GM19452 (cell line): Measurements from ENCODE around the gene RGL1.
A peak's percentile ranks its signal among the peaks of the same experiment; 100 is the strongest.

Experiments
- ATAC-seq: cut with Tn5 transposase; IDR thresholded peaks from one replicate; pipeline ENCODE4 v1.9.1; 2021; ENCODE audit not compliant: unreplicated experiment

Gene RGL1

DNA sequence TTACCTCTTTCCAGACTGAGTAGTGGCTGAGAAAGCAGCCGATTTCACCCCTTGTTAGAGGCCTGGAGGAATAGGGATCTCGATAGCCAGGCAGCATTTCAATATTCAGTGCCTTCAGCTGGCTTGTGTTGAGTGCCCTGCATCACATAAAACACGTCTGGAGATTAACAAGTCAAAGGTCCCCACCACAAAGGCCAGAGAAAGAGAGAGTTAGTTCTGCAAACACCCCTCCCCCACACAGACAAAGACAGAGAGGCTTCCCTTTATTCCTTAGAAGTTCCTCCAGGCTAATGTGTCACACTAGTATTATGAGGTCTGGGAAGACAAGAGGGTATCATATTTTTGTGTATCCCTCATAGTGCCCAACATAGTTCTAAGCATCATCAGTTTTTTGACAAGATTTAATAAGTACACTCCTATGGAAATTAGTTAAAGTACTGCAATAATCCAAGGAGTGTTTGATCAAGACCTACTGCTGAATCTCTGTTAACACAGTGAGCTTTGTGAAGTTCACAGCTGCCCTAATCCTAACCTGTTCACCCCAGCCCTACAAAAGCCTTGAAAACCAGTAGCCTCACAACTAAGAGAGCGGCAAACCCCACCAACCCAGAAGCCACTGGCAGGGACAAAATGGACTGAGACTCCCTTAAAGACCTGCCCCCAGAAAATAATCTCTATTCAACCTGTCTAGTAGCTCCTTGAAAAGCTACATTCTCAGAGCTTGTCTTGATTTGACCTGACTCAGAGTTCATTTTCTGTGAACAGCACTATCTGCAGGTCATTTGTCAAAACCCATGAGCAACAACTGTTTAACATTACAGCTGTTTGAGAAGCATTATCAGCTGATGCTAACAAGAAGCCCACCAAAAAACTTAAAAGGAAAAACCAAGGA, 140.8 kb downstream of the RGL1 start:
- ATAC-seq, result no peak

DNA sequence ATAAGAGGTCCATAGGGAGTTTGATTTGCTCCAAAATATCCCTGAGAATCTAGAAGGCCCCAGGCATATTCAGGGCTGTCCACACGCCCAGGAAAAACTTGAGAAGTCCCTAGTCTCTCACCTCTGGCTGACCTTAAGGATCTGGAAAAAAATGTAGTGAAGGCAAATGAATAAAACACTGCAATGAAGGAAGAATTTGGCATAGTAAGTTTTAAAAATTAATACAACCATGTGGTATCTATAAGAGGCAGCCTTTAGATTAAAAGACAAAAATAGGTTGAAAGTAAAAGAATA, 141.3 kb downstream of the RGL1 start:
- ATAC-seq, result no peak

DNA sequence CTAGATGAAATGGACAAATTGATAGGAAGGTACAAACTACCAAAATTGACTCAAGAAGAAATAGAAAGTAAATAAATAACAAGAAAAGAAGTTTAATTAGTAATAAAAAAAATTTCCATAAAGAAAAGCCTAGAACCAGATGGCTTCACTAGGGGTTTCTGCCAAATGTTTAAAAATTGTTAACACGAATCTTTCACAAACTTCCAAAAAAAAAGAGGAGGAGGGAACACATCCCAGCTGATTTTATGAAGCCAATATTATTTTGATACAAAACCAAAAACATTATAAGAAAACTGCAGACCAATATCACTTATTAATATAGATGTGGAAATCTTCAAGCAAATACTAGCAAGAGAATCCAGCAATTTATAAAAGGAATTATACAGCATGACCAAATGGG, 143.1 kb downstream of the RGL1 start:
- no peak for ATAC-seq

DNA sequence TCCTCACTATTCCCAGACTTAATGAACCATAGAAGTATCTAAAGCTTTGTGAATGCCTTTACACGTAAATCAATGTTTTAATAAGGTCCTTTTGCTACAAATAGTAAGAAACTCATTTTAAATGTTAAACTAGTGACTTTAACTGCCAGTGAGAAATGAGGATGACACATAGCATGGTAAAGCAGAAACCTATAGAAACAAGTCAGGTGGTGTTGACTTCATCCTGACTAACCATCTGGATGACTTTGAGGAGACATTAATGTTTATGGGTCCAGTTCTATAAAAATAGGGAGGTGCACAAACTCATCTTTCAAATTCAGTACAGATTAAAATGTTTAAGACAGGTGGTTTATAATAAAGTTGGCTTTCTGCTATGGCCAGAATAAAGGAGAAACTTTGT, 147.2 kb downstream of the RGL1 start:
- ATAC-seq, result no peak

GRCh38 chr1:183953031-183953430, 148.1 kb downstream of the RGL1 start:
- ATAC-seq, result no peak

GRCh38 chr1:183954496-183954895, 149.6 kb downstream of the RGL1 start:
- ATAC-seq, result no peak

GRCh38 chr1:183956559-183957188, 151.8 kb downstream of the RGL1 start:
- ATAC-seq, result peak; percentile 100

GRCh38 chr1:183957216-183957830, 152.4 kb downstream of the RGL1 start:
- no peak for ATAC-seq

GRCh38 chr1:183958958-183959357, 154.0 kb downstream of the RGL1 start:
- ATAC-seq, result no peak

DNA sequence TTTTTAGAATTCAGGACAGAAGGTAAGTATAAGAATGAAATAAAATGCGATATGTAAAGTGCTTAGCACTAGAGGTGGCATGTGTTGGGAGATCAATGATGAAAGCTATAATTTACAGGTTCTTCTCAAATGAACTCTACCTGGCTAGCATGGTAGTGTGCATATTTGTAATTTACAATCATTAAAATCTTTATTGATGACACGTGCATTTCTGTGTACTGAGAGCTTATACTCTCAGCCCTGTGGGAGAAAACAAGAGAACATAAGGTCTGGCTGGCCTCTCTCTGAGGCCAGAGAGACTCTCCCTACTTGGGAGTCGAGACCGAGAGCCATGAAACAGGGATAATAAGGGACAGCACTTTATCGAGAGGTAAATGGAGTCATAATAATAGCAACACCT, 156.2 kb downstream of the RGL1 start:
- no peak for ATAC-seq

DNA sequence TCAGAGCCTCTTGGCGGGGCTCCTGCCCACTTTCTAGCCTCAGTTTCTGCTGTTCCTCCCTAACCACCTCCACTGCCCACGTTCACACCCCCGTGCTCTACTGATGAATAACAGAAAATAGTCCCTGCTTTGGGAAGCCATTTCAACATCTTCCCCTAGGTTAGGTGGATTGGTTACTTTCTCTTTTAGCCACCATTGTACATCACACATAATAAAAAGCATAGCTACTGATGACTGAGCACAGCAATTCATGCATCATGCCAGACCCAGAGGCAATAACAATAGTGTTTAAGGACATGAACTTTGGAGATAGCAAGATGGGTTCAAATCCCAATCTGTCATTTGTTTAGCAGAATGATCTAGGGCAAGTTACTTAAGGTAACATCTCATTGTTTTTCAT, 158.0 kb downstream of the RGL1 start:
- no peak for ATAC-seq

- ATAC-seq, result no peak
Measured at GRCh38 chr1:183965726-183966125, 160.8 kb downstream of the RGL1 start.

GRCh38 chr1:183966487-183966886, 161.6 kb downstream of the RGL1 start:
- ATAC-seq, result no peak

DNA sequence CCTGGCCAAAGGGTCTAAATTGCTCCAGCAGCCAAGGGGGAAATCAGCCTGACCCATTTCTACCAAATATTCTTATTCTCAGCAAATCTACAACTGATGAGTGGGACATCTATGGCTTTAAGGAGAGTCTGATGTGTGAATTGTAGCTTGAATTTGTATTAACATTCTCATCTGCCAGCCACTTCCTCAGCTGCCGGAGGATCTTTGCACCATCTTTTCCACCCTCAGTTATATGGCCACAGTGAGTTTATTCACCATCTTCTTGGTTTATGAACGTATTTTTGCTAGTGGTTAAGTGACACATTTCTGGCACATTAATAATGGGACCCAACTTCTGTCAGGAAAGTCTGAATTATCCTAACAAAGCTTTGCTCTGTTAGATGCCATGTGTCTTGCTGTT, 163.0 kb downstream of the RGL1 start:
- ATAC-seq, result no peak

- ATAC-seq, result no peak
Measured at GRCh38 chr1:183968386-183968785, 163.5 kb downstream of the RGL1 start.

- ATAC-seq, result no peak
Measured at GRCh38 chr1:183970516-183971300, 165.8 kb downstream of the RGL1 start.

- no peak for ATAC-seq
Measured at GRCh38 chr1:183975651-183976050, 170.7 kb downstream of the RGL1 start.

DNA sequence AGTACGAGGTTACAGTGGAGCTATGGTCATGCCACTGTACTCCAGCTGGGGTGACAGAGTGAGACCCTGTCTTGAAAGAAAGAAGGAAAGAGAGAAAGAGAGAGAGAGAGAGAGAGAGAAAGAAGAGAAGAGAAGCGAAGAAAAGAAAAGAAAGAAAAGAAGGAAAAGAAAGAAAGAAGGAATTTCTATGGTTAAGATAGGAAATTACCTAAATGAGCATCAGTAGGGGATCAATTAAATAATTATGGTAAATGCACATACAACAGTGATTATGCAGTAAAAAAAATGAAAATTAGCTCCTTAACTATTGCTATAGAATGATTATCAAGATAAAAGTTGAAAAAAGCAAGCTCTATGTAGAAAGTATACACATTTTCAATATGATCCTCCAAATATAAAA, 172.8 kb downstream of the RGL1 start:
- ATAC-seq, result no peak
